ENCODE data around the gene EYA3.
A peak's percentile ranks its signal among the peaks of the same experiment; 100 is the strongest.

- peak; percentile 64 for TF ChIP-seq CTCF (IDR thresholded peaks at IDR 0.05; ENCODE audit: borderline replicate concordance, extremely low read depth, low read length, poor library complexity, severe bottlenecking)
- no peak for TF ChIP-seq EZH2 (IDR thresholded peaks at IDR 0.05; ENCODE audit: borderline replicate concordance, low read depth, low read length, severe bottlenecking)
Measured at GRCh38 chr1:27940297-27940696, 148.1 kb downstream of the EYA3 start.

All from DND-41 (cell line).